HG03342 (cell line): ENCODE measurements around the gene KIFAP3.
"Not testable (repeated sequence)": the region's sequence is repeated elsewhere in the genome, so short reads cannot be mapped to it uniquely, and the experiment has no call there.

ENCODE experiments used
- ATAC-seq: cut with Tn5 transposase; IDR thresholded peaks from one replicate; pipeline ENCODE4 v1.9.1; 2021; ENCODE audit warnings: mild to moderate bottlenecking, moderate library complexity; ENCODE audit not compliant: unreplicated experiment

The KIFAP3 gene

GRCh38 chr1:170074250-170075157, at the start of gene KIFAP3:
Gene KIFAP3, minus strand, starts transcription at chr1:170074695. Its CDS starts 228 bp downstream, at chr1:170074467.
- ATAC-seq = peak; percentile 98

GRCh38 chr1:170122366-170122765, 47.9 kb upstream of the KIFAP3 start:
- ATAC-seq = no peak

- no peak for ATAC-seq
These were observed 40.4 kb upstream of the KIFAP3 start for GRCh38 chr1:170114906-170115305.

- ATAC-seq = not testable (repeated sequence)
These were observed 38.6 kb upstream of the KIFAP3 start for GRCh38 chr1:170113140-170113539.

- ATAC-seq = no peak
These were observed 23.0 kb upstream of the KIFAP3 start for GRCh38 chr1:170097449-170097948.

GRCh38 chr1:170096806-170097340, 22.4 kb upstream of the KIFAP3 start:
- no peak for ATAC-seq

- no peak for ATAC-seq
These were observed 21.7 kb upstream of the KIFAP3 start for GRCh38 chr1:170095976-170096748.

GRCh38 chr1:170094697-170095616, 20.5 kb upstream of the KIFAP3 start:
- not testable (repeated sequence) for ATAC-seq

GRCh38 chr1:170086399-170087032, 12.0 kb upstream of the KIFAP3 start:
- no peak for ATAC-seq

- no peak for ATAC-seq
These were observed 10.6 kb upstream of the KIFAP3 start for GRCh38 chr1:170085091-170085490.

- ATAC-seq = no peak
These were observed 4.2 kb upstream of the KIFAP3 start for GRCh38 chr1:170078610-170079189.

- no peak for ATAC-seq
These were observed 3.4 kb upstream of the KIFAP3 start for GRCh38 chr1:170077926-170078325.

- not testable (repeated sequence) for ATAC-seq
These were observed 2.5 kb upstream of the KIFAP3 start for GRCh38 chr1:170076952-170077351.

- no peak for ATAC-seq
These were observed 1.7 kb upstream of the KIFAP3 start for GRCh38 chr1:170076199-170076598.

- ATAC-seq = no peak
These were observed 691 bp upstream of the KIFAP3 start for GRCh38 chr1:170075186-170075585.

GRCh38 chr1:170073893-170074249, 624 bp downstream of the KIFAP3 start:
- ATAC-seq = no peak

- no peak for ATAC-seq
These were observed 3.1 kb downstream of the KIFAP3 start for GRCh38 chr1:170071378-170071777.

GRCh38 chr1:170068923-170069322, 5.6 kb downstream of the KIFAP3 start:
- no peak for ATAC-seq

- ATAC-seq = peak; percentile 43
These were observed 7.2 kb downstream of the KIFAP3 start for GRCh38 chr1:170067253-170067819.
